Measurements from ENCODE around the gene COL18A1.

GRCh38 chr21:45357436-45358260 lies 47.3 kb upstream of the COL18A1 start:
- no peak for TF ChIP-seq CTCF (IDR thresholded peaks at IDR 0.05 in 4 of 5, conservative IDR thresholded peaks at IDR 0.05 in 1 of 5)
- peak in 1 of 2 donors; percentile 19 for TF ChIP-seq POLR2A (IDR thresholded peaks at IDR 0.05)
